Breast epithelium (tissue), 4 donors: ENCODE results near the gene SLC5A2. TPM values are rescaled to one million over a fixed set of nuclear protein-coding genes. Genes with fewer than 3 reads are reported as not detected.

Experiments used
- DNase-seq, 2 donors: peaks; one replicate each; pipeline ENCODE4 v3.0.0-alpha.2; 2019; ENCODE audit warnings: low spot score in 2 of 2
- H3K27ac ChIP-seq, 2 donors: fragments of 200-600 bp; sonication (generic) in 1 of 2; one replicate each; pipeline ENCODE4 v1.5.1; 2016 to 2019; ENCODE audit warnings: mild to moderate bottlenecking in 1 of 2
- H3K27me3 ChIP-seq, 2 donors: fragments of 200-600 bp; sonication (generic) in 1 of 2; one replicate each; pipeline versions ENCODE4 v1.5.1 to v1.6.0; 2017 to 2019; ENCODE audit warnings: control low read depth in 1 of 2, mild to moderate bottlenecking in 1 of 2
- H3K36me3 ChIP-seq: fragments of 200-600 bp; one replicate; pipeline ENCODE4 v1.5.1; 2019
- H3K4me1 ChIP-seq, 2 donors: fragments of 200-600 bp; sonication (generic); one replicate each; pipeline ENCODE4 v1.5.1; 2016 to 2019; ENCODE audit warnings: control low read depth in 1 of 2
- H3K4me3 ChIP-seq, 3 donors: fragments of 200-600 bp; sonication (generic); 1 replicate in 2 of 3; 2 replicates in 1 of 3; pipeline ENCODE4 v1.5.1; 2016 to 2019; ENCODE audit warnings: mild to moderate bottlenecking in 3 of 3, moderate library complexity in 2 of 3
- H3K9me3 ChIP-seq, 2 donors: fragments of 200-600 bp; sonication (generic) in 1 of 2; one replicate each; pipeline ENCODE4 v1.5.1; 2016 to 2019; ENCODE audit warnings: control low read depth in 1 of 2
- POLR2A ChIP-seq: fragments of 450-650 bp; IDR thresholded peaks from one replicate; pipeline ENCODE4 v1.6.1; 2016; ENCODE audit warnings: antibody characterized with exemption, mild to moderate bottlenecking, moderate library complexity
- POLR2AphosphoS5 ChIP-seq, 3 donors: sonication (generic); formaldehyde crosslinking; IDR thresholded peaks; one replicate each; pipeline ENCODE4 v1.6.1; 2017; ENCODE audit warnings: antibody characterized with exemption in 3 of 3
- intact Hi-C: fragments of 100-400 bp; cut with DNase I; formaldehyde crosslinking; loops from one replicate; pipeline ENCODE4 v1.15.1; 2023; ENCODE audit warnings: low total_unique reads
- total RNA-seq, 3 donors: library from RNA; depleted of rRNA; stranded (reverse); fragments of >200 nt; gene quantifications; one replicate each; pipeline ENCODE4 v1.1.0, GENCODE V29; 2016
- TF ChIP-seq, protein P1 (sequence below), 3 donors: fragments of 450-650 bp; IDR thresholded peaks; one replicate each; pipeline ENCODE4 v1.5.1; 2016 to 2017; ENCODE audit warnings: antibody characterized with exemption in 3 of 3, mild to moderate bottlenecking in 3 of 3, moderate library complexity in 3 of 3

Gene SLC5A2
- total RNA-seq, 3 donors from 2014 or later = 0.44 to 0.98 TPM; not detected in 1

DNA sequence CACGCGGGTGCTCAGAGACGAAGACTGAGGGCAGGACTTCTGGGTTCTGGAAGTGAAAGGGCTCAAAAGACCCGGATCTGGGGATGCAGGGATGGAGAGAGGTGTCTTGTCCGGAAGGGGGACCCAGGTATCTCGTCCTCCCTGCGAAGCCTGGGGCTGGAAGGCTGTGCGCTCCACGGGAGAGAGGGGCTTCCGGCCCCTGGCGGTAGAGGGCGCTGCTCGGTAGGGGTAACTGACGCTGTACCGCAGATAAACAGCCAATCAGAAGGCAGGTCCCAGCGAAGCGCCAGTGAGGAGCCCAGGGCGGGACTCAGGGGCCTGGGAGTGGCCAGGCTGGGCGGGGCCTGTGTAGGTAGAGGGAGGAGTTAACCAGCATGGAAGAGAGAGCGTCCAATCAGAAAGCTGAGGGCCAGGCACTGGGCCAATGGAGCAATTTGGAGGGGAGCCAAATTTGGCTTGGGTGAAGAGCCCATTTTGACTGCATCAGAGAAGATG, 10.2 kb upstream of the SLC5A2 start:
- no peaks in the 10 kb centered on the region for H3K4me1 ChIP-seq
- peak overlapping the region; percentile 63 to 77 (median 74) for H3K4me3 ChIP-seq
- no peaks in the 10 kb centered on the region for H3K36me3 ChIP-seq
- peak in 1 of 3 donors; percentile 43 for TF ChIP-seq POLR2AphosphoS5 (IDR thresholded peaks at IDR 0.05)
- no peak for TF ChIP-seq POLR2A
- TF ChIP-seq, protein P1, sequence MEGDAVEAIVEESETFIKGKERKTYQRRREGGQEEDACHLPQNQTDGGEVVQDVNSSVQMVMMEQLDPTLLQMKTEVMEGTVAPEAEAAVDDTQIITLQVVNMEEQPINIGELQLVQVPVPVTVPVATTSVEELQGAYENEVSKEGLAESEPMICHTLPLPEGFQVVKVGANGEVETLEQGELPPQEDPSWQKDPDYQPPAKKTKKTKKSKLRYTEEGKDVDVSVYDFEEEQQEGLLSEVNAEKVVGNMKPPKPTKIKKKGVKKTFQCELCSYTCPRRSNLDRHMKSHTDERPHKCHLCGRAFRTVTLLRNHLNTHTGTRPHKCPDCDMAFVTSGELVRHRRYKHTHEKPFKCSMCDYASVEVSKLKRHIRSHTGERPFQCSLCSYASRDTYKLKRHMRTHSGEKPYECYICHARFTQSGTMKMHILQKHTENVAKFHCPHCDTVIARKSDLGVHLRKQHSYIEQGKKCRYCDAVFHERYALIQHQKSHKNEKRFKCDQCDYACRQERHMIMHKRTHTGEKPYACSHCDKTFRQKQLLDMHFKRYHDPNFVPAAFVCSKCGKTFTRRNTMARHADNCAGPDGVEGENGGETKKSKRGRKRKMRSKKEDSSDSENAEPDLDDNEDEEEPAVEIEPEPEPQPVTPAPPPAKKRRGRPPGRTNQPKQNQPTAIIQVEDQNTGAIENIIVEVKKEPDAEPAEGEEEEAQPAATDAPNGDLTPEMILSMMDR (IDR thresholded peaks at IDR 0.05) = peak; percentile 18 to 62 (median 60)
- H3K27ac ChIP-seq = peak overlapping the region; percentile 87 to 94
- H3K9me3 ChIP-seq = no peaks in the 10 kb centered on the region
- intact Hi-C loops = no loop called here
- DNase-seq = peak; percentile 81 to 87
- H3K27me3 ChIP-seq = no peaks in the 10 kb centered on the region

GRCh38 chr16:31473264-31473984, 9.5 kb upstream of the SLC5A2 start:
- no peaks in the 10 kb centered on the region for H3K4me1 ChIP-seq
- H3K4me3 ChIP-seq = peak overlapping the region in 2 of 3 donors; percentile 74 to 77
- H3K27me3 ChIP-seq = no peaks in the 10 kb centered on the region
- DNase-seq = no peak
- H3K36me3 ChIP-seq = no peaks in the 10 kb centered on the region
- peak overlapping the region in 1 of 2 donors; percentile 94 for H3K27ac ChIP-seq
- intact Hi-C loops = no loop called here
- H3K9me3 ChIP-seq = no peaks in the 10 kb centered on the region
- TF ChIP-seq, protein P1 (IDR thresholded peaks at IDR 0.05) = no peak

GRCh38 chr16:31474173-31474714, 8.7 kb upstream of the SLC5A2 start:
- Histone ChIP-seq H3K27me3 (no peaks in the 10 kb centered on the region), H3K36me3 (no peaks in the 10 kb centered on the region), H3K4me1 (no peaks in the 10 kb centered on the region), H3K27ac (peak overlapping the region in 1 of 2 donors; percentile 6), H3K9me3 (no peaks in the 10 kb centered on the region), H3K4me3 (no peak overlapping the region)
- DNase-seq = no peak
- TF ChIP-seq, protein P1 (IDR thresholded peaks at IDR 0.05) = no peak
- TF ChIP-seq POLR2AphosphoS5 (IDR thresholded peaks at IDR 0.05) (no peak), POLR2A (no peak)
- intact Hi-C loops = no loop called here

DNA sequence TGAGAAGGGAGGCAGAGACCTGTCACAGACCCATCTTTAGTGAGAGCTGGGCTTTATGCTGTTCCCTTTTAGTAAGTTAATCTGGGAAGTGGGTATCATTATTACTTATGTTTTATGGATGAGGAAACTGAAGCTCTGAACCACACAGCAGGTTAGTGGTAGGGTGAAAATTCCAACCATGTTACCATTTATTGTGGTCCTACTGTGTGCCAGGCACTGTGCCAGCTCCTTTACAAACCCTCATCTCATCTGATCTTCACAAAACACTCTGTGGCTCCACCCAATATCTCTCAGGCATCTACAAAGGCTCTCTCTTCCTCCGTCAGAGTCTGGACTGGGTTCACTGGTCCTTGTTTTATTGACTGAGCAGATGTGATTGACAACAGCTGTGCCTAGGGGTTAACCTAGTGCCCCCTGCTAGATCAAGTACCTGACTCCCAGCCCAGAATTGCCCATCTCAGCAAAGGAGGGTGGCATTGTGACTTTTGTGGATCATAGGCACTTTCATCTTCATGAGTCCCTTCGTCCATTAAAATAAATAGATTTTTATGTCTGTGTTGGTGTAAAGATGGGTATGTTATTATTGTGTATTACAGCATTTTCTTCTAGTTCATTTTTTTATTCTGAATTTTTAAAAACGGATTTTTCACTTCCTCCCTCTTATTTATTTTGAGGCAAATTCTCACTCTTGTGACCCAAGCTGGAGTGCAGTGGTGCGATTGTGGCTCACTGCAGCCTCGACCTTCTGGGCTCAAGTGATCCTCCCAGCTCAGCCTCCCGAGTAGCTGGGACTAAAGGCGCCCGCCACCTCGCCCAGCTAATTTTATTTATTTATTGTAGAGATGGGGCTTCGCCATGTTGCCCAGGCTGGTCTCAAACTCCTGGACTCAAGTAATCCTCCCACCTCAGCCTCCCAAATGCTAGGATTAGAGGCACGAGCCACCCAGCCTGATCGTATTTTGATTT, 7.9 kb upstream of the SLC5A2 start:
- no peak overlapping the region for H3K4me3 ChIP-seq
- H3K27me3 ChIP-seq = no peaks in the 10 kb centered on the region
- H3K27ac ChIP-seq = no peak overlapping the region
- H3K36me3 ChIP-seq = no peaks in the 10 kb centered on the region
- no peaks in the 10 kb centered on the region for H3K9me3 ChIP-seq
- intact Hi-C loops = no loop called here
- no peak for TF ChIP-seq POLR2A
- TF ChIP-seq, protein P1 (IDR thresholded peaks at IDR 0.05) = no peak
- no peak for TF ChIP-seq POLR2AphosphoS5 (IDR thresholded peaks at IDR 0.05)
- no peaks in the 10 kb centered on the region for H3K4me1 ChIP-seq
- no peak for DNase-seq
